Measurements from ENCODE around the gene PLCL2. TPM values are rescaled to one million over a fixed set of nuclear protein-coding genes. Genes with fewer than 3 reads are reported as not detected.
A peak's percentile ranks its signal among the peaks of the same experiment; 100 is the strongest.

Gene PLCL2
- total and polyA plus RNA-seq, 5 donors from 2014 or later, result 27.1 to 42.9 (median 33.5) TPM

DNA sequence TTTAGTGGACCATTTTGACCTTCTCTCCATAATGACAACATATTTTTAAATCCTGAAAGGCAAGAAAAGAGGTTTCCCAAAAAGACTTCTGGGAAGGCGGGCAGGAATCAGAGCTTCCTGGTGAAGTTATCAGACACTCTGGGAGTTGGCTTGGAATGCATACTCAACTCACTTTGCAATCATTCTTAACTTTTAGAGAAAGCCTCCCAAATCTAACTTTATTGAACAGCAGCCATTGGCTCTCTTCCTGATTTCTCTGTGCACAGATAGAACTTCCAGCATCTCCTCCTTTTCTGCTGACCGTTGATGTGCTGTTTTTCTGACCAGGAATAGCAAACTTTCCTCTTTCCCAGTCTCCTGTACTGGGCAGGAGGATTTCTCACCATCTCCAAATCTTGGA lies 44.6 kb downstream of the PLCL2 start:
- Mint-ChIP-seq H3K4me3 (no peak overlapping the region), H3K9me3 (peaks cover 0 to 6% (median 3%) of the 10 kb centered on the region in 7 donors), H3K4me1 (peaks cover 28 to 82% (median 60%) of the 10 kb centered on the region in 4 donors), H3K27me3 (peaks cover 4% of the 10 kb centered on the region), H3K36me3 (peaks cover 22% of the 10 kb centered on the region), H3K27ac (no peak overlapping the region)
- no peak for DNase-seq
- H3K36me3 ChIP-seq (ENCODE audit: control insufficient read depth, insufficient read depth, low read length), result peaks cover 3% of the 10 kb centered on the region
- peaks cover 17% of the 10 kb centered on the region for H3K4me1 ChIP-seq (ENCODE audit: control insufficient read depth, insufficient read depth, low read length, poor library complexity, severe bottlenecking)
- no peaks in the 10 kb centered on the region for H3K9me3 ChIP-seq (ENCODE audit: control insufficient read depth in 2 of 2, low read length in 2 of 2)
- no peak overlapping the region for H3K4me3 ChIP-seq (ENCODE audit: low read depth, low read length)
- H3K27ac ChIP-seq (ENCODE audit: insufficient read depth, low read length, poor library complexity, severe bottlenecking), result no peak overlapping the region
- no peak for ATAC-seq (ENCODE audit: low read depth in 2 of 2)
- H3K27me3 ChIP-seq (ENCODE audit: control insufficient read depth, insufficient read depth, low read length), result no peaks in the 10 kb centered on the region

- peaks cover 23% of the 10 kb centered on the region for H3K36me3 Mint-ChIP-seq
- Histone ChIP-seq H3K4me3 (ENCODE audit: low read depth, low read length) (no peak overlapping the region), H3K27me3 (ENCODE audit: control insufficient read depth, insufficient read depth, low read length) (no peaks in the 10 kb centered on the region), H3K36me3 (ENCODE audit: control insufficient read depth, insufficient read depth, low read length) (peaks cover 3% of the 10 kb centered on the region), H3K27ac (ENCODE audit: insufficient read depth, low read length, poor library complexity, severe bottlenecking) (no peak overlapping the region), H3K4me1 (ENCODE audit: control insufficient read depth, insufficient read depth, low read length, poor library complexity, severe bottlenecking) (peaks cover 23% of the 10 kb centered on the region), H3K9me3 (ENCODE audit: control insufficient read depth in 2 of 2, low read length in 2 of 2) (no peaks in the 10 kb centered on the region)
- ATAC-seq (ENCODE audit: low read depth in 2 of 2), result no peak
- peaks cover 24 to 99% (median 77%) of the 10 kb centered on the region in 4 donors for H3K4me1 Mint-ChIP-seq
- H3K27ac Mint-ChIP-seq, result no peak overlapping the region
- H3K9me3 Mint-ChIP-seq, result peaks cover 0 to 2% (median 0%) of the 10 kb centered on the region in 7 donors
- H3K4me3 Mint-ChIP-seq, result no peak overlapping the region
- no peak for DNase-seq
- peaks cover 4% of the 10 kb centered on the region for H3K27me3 Mint-ChIP-seq
Observed at GRCh38 chr3:16932877-16933276, 48.1 kb downstream of the PLCL2 start.

DNA sequence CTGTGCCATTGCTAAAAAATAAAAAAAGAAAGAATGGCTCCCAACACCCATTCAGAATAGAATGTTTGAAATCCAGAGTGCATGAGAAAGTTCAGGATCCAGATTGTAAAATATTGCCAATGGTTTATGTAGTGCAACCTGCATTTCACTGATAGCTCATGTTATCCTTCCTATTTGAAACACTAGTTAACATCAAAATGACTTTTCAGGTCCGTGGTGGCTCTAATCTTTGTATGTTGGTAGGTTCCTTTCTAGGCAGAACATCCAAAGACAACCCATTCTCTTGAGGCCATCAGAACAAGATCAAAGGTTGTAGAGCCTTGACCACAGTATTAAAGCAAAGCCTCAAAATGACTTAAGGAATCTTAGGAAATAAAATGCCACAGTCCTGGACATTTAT lies 51.0 kb downstream of the PLCL2 start:
- Histone ChIP-seq H3K4me1 (ENCODE audit: control insufficient read depth, insufficient read depth, low read length, poor library complexity, severe bottlenecking) (peaks cover 14% of the 10 kb centered on the region), H3K9me3 (ENCODE audit: control insufficient read depth in 2 of 2, low read length in 2 of 2) (no peaks in the 10 kb centered on the region), H3K27ac (ENCODE audit: insufficient read depth, low read length, poor library complexity, severe bottlenecking) (no peak overlapping the region), H3K4me3 (ENCODE audit: low read depth, low read length) (peak overlapping the region; percentile 0), H3K36me3 (ENCODE audit: control insufficient read depth, insufficient read depth, low read length) (peaks cover 3% of the 10 kb centered on the region), H3K27me3 (ENCODE audit: control insufficient read depth, insufficient read depth, low read length) (no peaks in the 10 kb centered on the region)
- peaks cover 0 to under 1% (median 0%) of the 10 kb centered on the region in 7 donors for H3K9me3 Mint-ChIP-seq
- peaks cover 19% of the 10 kb centered on the region for H3K36me3 Mint-ChIP-seq
- peak overlapping the region in 1 of 3 donors; percentile 42 for H3K27ac Mint-ChIP-seq
- no peaks in the 10 kb centered on the region for H3K27me3 Mint-ChIP-seq
- peak overlapping the region in 1 of 4 donors; percentile 24 for H3K4me3 Mint-ChIP-seq
- DNase-seq (no peak), ATAC-seq (ENCODE audit: low read depth in 2 of 2) (no peak)
- H3K4me1 Mint-ChIP-seq, result peaks cover 17 to 91% (median 70%) of the 10 kb centered on the region in 4 donors

- H3K36me3 ChIP-seq (ENCODE audit: control insufficient read depth, insufficient read depth, low read length), result peaks cover 3% of the 10 kb centered on the region
- no peaks in the 10 kb centered on the region for H3K9me3 ChIP-seq (ENCODE audit: control insufficient read depth in 2 of 2, low read length in 2 of 2)
- Mint-ChIP-seq H3K9me3 (no peaks in the 10 kb centered on the region), H3K36me3 (peaks cover 19% of the 10 kb centered on the region), H3K27ac (peak overlapping the region in 1 of 3 donors; percentile 42), H3K27me3 (no peaks in the 10 kb centered on the region), H3K4me3 (peak overlapping the region in 3 of 4 donors; percentile 24 to 62 (median 42)), H3K4me1 (peaks cover 21 to 91% (median 72%) of the 10 kb centered on the region in 4 donors)
- ATAC-seq (ENCODE audit: low read depth in 2 of 2), result peak in 1 of 2 donors; percentile 31
- peak in 2 of 3 donors; percentile 8 to 31 for DNase-seq
- peak overlapping the region; percentile 0 for H3K4me3 ChIP-seq (ENCODE audit: low read depth, low read length)
- peaks cover 14% of the 10 kb centered on the region for H3K4me1 ChIP-seq (ENCODE audit: control insufficient read depth, insufficient read depth, low read length, poor library complexity, severe bottlenecking)
- no peak overlapping the region for H3K27ac ChIP-seq (ENCODE audit: insufficient read depth, low read length, poor library complexity, severe bottlenecking)
- no peaks in the 10 kb centered on the region for H3K27me3 ChIP-seq (ENCODE audit: control insufficient read depth, insufficient read depth, low read length)
Observed at GRCh38 chr3:16936233-16936632, 51.5 kb downstream of the PLCL2 start.

GRCh38 chr3:16936676-16937230 lies 52.0 kb downstream of the PLCL2 start:
- DNase-seq (no peak), ATAC-seq (ENCODE audit: low read depth in 2 of 2) (no peak)
- H3K4me3 ChIP-seq (ENCODE audit: low read depth, low read length), result peak overlapping the region; percentile 0
- peaks cover 14% of the 10 kb centered on the region for H3K4me1 ChIP-seq (ENCODE audit: control insufficient read depth, insufficient read depth, low read length, poor library complexity, severe bottlenecking)
- no peak overlapping the region for H3K27ac ChIP-seq (ENCODE audit: insufficient read depth, low read length, poor library complexity, severe bottlenecking)
- Mint-ChIP-seq H3K36me3 (peaks cover 21% of the 10 kb centered on the region), H3K4me1 (peaks cover 27 to 91% (median 74%) of the 10 kb centered on the region in 4 donors), H3K4me3 (peak overlapping the region in 2 of 4 donors; percentile 14 to 42), H3K27me3 (no peaks in the 10 kb centered on the region), H3K9me3 (no peaks in the 10 kb centered on the region), H3K27ac (peak overlapping the region in 1 of 3 donors; percentile 42)
- no peaks in the 10 kb centered on the region for H3K27me3 ChIP-seq (ENCODE audit: control insufficient read depth, insufficient read depth, low read length)
- peaks cover 1% of the 10 kb centered on the region for H3K36me3 ChIP-seq (ENCODE audit: control insufficient read depth, insufficient read depth, low read length)
- H3K9me3 ChIP-seq (ENCODE audit: control insufficient read depth in 2 of 2, low read length in 2 of 2), result no peaks in the 10 kb centered on the region

DNA sequence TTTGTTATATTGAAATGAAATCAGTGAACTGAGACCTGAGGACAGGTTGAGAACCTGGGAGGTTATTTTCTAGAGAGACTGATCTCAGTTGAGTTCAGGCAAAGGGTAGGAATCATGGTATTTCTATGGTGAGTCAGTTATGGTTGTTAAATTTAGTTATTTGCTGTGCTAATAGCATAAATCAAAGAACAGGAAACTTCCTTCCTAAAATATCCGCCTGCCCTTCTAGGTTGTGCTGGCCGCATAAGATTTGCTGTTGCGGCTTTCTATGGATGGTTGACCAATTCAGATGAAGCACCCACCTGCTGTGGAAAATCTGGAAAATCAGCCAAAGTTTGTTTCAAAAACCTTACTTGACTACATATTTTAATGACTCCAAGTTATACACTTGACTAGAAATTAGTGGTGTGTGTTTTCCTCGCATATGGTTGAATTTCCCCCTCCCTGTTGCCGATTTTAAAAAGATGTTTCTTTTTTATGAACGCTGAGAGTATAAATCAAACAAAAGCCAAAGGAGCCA lies 52.6 kb downstream of the PLCL2 start:
- Mint-ChIP-seq H3K27me3 (no peaks in the 10 kb centered on the region), H3K36me3 (peaks cover 19% of the 10 kb centered on the region), H3K4me3 (no peak overlapping the region), H3K9me3 (no peaks in the 10 kb centered on the region), H3K27ac (peak overlapping the region in 1 of 3 donors; percentile 42), H3K4me1 (peaks cover 29 to 91% (median 71%) of the 10 kb centered on the region in 4 donors)
- no peaks in the 10 kb centered on the region for H3K9me3 ChIP-seq (ENCODE audit: control insufficient read depth in 2 of 2, low read length in 2 of 2)
- no peaks in the 10 kb centered on the region for H3K36me3 ChIP-seq (ENCODE audit: control insufficient read depth, insufficient read depth, low read length)
- no peaks in the 10 kb centered on the region for H3K27me3 ChIP-seq (ENCODE audit: control insufficient read depth, insufficient read depth, low read length)
- ATAC-seq (ENCODE audit: low read depth in 2 of 2), result no peak
- peaks cover 19% of the 10 kb centered on the region for H3K4me1 ChIP-seq (ENCODE audit: control insufficient read depth, insufficient read depth, low read length, poor library complexity, severe bottlenecking)
- H3K27ac ChIP-seq (ENCODE audit: insufficient read depth, low read length, poor library complexity, severe bottlenecking), result no peak overlapping the region
- no peak overlapping the region for H3K4me3 ChIP-seq (ENCODE audit: low read depth, low read length)
- no peak for DNase-seq

- H3K27ac Mint-ChIP-seq, result peak overlapping the region; percentile 31 to 74 (median 32)
Observed at GRCh38 chr3:16940769-16941700, 56.3 kb downstream of the PLCL2 start.

More at GRCh38 chr3:16940769-16941700, 56.3 kb downstream of the PLCL2 start:
- peak overlapping the region in 1 of 4 donors; percentile 35 for H3K4me3 Mint-ChIP-seq
- Histone ChIP-seq H3K27ac (ENCODE audit: insufficient read depth, low read length, poor library complexity, severe bottlenecking) (no peak overlapping the region), H3K9me3 (ENCODE audit: control insufficient read depth in 2 of 2, low read length in 2 of 2) (no peaks in the 10 kb centered on the region), H3K27me3 (ENCODE audit: control insufficient read depth, insufficient read depth, low read length) (no peaks in the 10 kb centered on the region), H3K4me1 (ENCODE audit: control insufficient read depth, insufficient read depth, low read length, poor library complexity, severe bottlenecking) (peaks cover 17% of the 10 kb centered on the region), H3K36me3 (ENCODE audit: control insufficient read depth, insufficient read depth, low read length) (peaks cover 2% of the 10 kb centered on the region), H3K4me3 (ENCODE audit: low read depth, low read length) (no peak overlapping the region)
- no peaks in the 10 kb centered on the region for H3K9me3 Mint-ChIP-seq
- no peaks in the 10 kb centered on the region for H3K27me3 Mint-ChIP-seq
- peaks cover 48 to 84% (median 69%) of the 10 kb centered on the region in 4 donors for H3K4me1 Mint-ChIP-seq
- H3K36me3 Mint-ChIP-seq, result peaks cover 13% of the 10 kb centered on the region
- ATAC-seq (ENCODE audit: low read depth in 2 of 2) (no peak), DNase-seq (no peak)

All from CD4-positive, CD25-positive, alpha-beta regulatory T cell (primary cell).